RWPE2 (cell line): Measurements from ENCODE around the gene TBKBP1.

Experiments
- ATAC-seq: fragments of 200-7000 bp; cut with Tn5 transposase; 3 replicates; pipeline ENCODE4 v1.9.1; 2021; ENCODE audit warnings: low read depth
- DNase-seq: peaks from one replicate; pipeline ENCODE4 v3.0.0-alpha.2; 2020; ENCODE audit warnings: low spot score
- H3K27ac ChIP-seq: fragments of 450-650 bp; 2 replicates; pipeline ENCODE4 v1.5.1; 2017; ENCODE audit warnings: mild to moderate bottlenecking; ENCODE audit not compliant: poor library complexity, severe bottlenecking
- H3K27me3 ChIP-seq: fragments of 250-450 bp; sonication (Bioruptor Pico); 2 replicates; pipeline ENCODE4 v1.5.1; 2021; ENCODE audit warnings: mild to moderate bottlenecking, moderate library complexity; ENCODE audit not compliant: insufficient read depth, poor library complexity, severe bottlenecking
- H3K36me3 ChIP-seq: fragments of 250-450 bp; sonication (Bioruptor Pico); 2 replicates; pipeline ENCODE4 v1.5.1; 2020; ENCODE audit warnings: low read depth, mild to moderate bottlenecking, moderate library complexity
- H3K4me1 ChIP-seq: fragments of 250-450 bp; sonication (Bioruptor Pico); 2 replicates; pipeline ENCODE4 v1.5.1; 2021; ENCODE audit warnings: mild to moderate bottlenecking, moderate library complexity; ENCODE audit not compliant: insufficient read depth, poor library complexity, severe bottlenecking
- H3K4me3 ChIP-seq: fragments of 250-450 bp; sonication (Bioruptor Pico); 2 replicates; pipeline ENCODE4 v1.5.1; 2021; ENCODE audit warnings: mild to moderate bottlenecking, moderate library complexity; ENCODE audit not compliant: severe bottlenecking
- H3K9me3 ChIP-seq: fragments of 250-450 bp; sonication (Bioruptor Pico); 2 replicates; pipeline ENCODE4 v1.5.1; 2021; ENCODE audit warnings: mild to moderate bottlenecking, moderate library complexity; ENCODE audit not compliant: severe bottlenecking
- TF ChIP-seq, protein P1 (sequence below): fragments of 450-650 bp; IDR thresholded peaks from one replicate; pipeline ENCODE4 v1.5.1; 2017; ENCODE audit warnings: mild to moderate bottlenecking, moderate library complexity; ENCODE audit not compliant: poor library complexity, severe bottlenecking

Gene TBKBP1

GRCh38 chr17:47726796-47727703 is 33.1 kb downstream of the TBKBP1 start:
- H3K27me3 ChIP-seq, result peaks cover 25% of the 10 kb centered on the region
- TF ChIP-seq, protein P1, sequence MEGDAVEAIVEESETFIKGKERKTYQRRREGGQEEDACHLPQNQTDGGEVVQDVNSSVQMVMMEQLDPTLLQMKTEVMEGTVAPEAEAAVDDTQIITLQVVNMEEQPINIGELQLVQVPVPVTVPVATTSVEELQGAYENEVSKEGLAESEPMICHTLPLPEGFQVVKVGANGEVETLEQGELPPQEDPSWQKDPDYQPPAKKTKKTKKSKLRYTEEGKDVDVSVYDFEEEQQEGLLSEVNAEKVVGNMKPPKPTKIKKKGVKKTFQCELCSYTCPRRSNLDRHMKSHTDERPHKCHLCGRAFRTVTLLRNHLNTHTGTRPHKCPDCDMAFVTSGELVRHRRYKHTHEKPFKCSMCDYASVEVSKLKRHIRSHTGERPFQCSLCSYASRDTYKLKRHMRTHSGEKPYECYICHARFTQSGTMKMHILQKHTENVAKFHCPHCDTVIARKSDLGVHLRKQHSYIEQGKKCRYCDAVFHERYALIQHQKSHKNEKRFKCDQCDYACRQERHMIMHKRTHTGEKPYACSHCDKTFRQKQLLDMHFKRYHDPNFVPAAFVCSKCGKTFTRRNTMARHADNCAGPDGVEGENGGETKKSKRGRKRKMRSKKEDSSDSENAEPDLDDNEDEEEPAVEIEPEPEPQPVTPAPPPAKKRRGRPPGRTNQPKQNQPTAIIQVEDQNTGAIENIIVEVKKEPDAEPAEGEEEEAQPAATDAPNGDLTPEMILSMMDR, result no peak
- ATAC-seq (no peak), DNase-seq (no peak)
- no peak overlapping the region for H3K27ac ChIP-seq
- H3K36me3 ChIP-seq, result no peaks in the 10 kb centered on the region
- no peaks in the 10 kb centered on the region for H3K4me1 ChIP-seq
- H3K9me3 ChIP-seq, result no peaks in the 10 kb centered on the region
- no peak overlapping the region for H3K4me3 ChIP-seq

DNA sequence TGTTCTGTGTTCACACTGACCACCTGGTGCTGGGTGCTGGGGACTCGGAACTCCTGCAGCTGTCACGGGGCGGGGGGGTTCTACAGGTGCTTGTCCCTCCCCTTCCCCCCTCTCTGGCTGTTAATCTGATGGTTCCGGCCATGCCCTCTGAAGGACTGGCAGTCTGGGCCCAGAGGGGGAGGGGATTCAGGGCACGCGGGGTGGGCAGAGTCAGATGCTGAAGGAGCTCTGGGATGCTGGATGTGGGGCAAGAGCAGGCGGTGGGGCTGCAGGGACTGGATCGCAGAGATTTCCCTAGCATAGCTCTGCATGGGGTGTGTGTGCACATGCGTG is 33.7 kb downstream of the TBKBP1 start:
- Histone ChIP-seq H3K27me3 (peaks cover 31% of the 10 kb centered on the region), H3K4me1 (no peaks in the 10 kb centered on the region), H3K4me3 (no peak overlapping the region), H3K9me3 (no peaks in the 10 kb centered on the region), H3K27ac (no peak overlapping the region), H3K36me3 (no peaks in the 10 kb centered on the region)
- DNase-seq (peak; percentile 56), ATAC-seq (no peak)
- TF ChIP-seq, protein P1, result no peak

DNA sequence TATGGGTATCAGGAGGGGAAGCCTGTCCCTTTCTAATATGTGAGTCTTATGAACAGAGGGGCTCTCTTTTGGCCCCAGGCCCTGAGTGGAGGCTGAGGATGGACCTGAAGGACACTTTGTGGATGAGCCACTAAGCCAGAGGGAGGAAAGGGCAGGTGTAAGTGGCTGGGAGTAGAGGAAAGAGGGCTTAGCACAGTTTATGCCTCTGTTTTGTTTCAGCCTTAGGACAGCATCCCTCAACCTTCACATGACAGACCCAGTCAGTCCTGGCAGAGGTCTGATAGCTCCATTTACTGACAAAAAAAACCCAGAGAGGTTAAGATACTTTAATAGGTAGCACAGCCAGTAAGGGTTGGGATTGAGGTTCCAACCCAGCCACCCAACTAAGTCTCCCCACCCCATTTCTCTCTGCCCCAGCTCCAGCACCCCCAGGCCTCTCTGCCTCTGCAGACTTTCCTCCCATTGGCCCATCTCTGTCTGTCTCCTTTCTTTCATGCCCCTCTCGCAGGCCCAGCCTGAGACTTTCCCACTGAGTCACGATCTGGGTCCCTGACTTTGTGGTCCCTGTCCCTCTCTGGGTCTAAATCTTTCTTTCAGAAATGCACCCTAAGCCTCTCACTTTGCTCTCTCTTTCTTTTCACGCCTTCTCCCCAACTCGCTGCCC is 34.4 kb downstream of the TBKBP1 start:
- H3K4me3 ChIP-seq, result no peak overlapping the region
- peaks cover 37% of the 10 kb centered on the region for H3K27me3 ChIP-seq
- ATAC-seq (no peak), DNase-seq (peak; percentile 32)
- H3K4me1 ChIP-seq, result no peaks in the 10 kb centered on the region
- no peaks in the 10 kb centered on the region for H3K9me3 ChIP-seq
- TF ChIP-seq, protein P1, result no peak
- no peak overlapping the region for H3K27ac ChIP-seq
- no peaks in the 10 kb centered on the region for H3K36me3 ChIP-seq

- Histone ChIP-seq H3K27me3 (peaks cover 49% of the 10 kb centered on the region), H3K4me1 (no peaks in the 10 kb centered on the region), H3K27ac (no peak overlapping the region)
Measured at GRCh38 chr17:47729476-47729875, 35.5 kb downstream of the TBKBP1 start.

More at GRCh38 chr17:47729476-47729875, 35.5 kb downstream of the TBKBP1 start:
- H3K4me3 ChIP-seq, result no peak overlapping the region
- TF ChIP-seq, protein P1, result no peak
- H3K36me3 ChIP-seq, result no peaks in the 10 kb centered on the region
- H3K9me3 ChIP-seq, result no peaks in the 10 kb centered on the region
- DNase-seq (peak; percentile 23), ATAC-seq (no peak)
